GM21619 (cell line): ENCODE results near the gene PRKAG2.

Experiments used
- ATAC-seq: cut with Tn5 transposase; IDR thresholded peaks from one replicate; pipeline ENCODE4 v1.9.1; 2021; ENCODE audit not compliant: unreplicated experiment

PRKAG2 gene

GRCh38 chr7:151603951-151604350 lies 273.0 kb downstream of the PRKAG2 start:
- ATAC-seq = no peak

- ATAC-seq = no peak
These were observed 275.2 kb downstream of the PRKAG2 start for GRCh38 chr7:151601521-151602305.

GRCh38 chr7:151600331-151600730 lies 276.6 kb downstream of the PRKAG2 start:
- no peak for ATAC-seq

GRCh38 chr7:151599401-151600227 lies 277.3 kb downstream of the PRKAG2 start:
- no peak for ATAC-seq

GRCh38 chr7:151597541-151598444 lies 279.1 kb downstream of the PRKAG2 start:
- no peak for ATAC-seq

- no peak for ATAC-seq
These were observed 281.1 kb downstream of the PRKAG2 start for GRCh38 chr7:151595702-151596350.

GRCh38 chr7:151592868-151593486 lies 283.9 kb downstream of the PRKAG2 start:
- ATAC-seq = no peak

GRCh38 chr7:151592330-151592729 lies 284.6 kb downstream of the PRKAG2 start:
- ATAC-seq = no peak

GRCh38 chr7:151591866-151592265 lies 285.0 kb downstream of the PRKAG2 start:
- ATAC-seq = no peak

- no peak for ATAC-seq
These were observed 285.8 kb downstream of the PRKAG2 start for GRCh38 chr7:151590850-151591771.

GRCh38 chr7:151590071-151590849 lies 286.7 kb downstream of the PRKAG2 start:
- peak; percentile 64 for ATAC-seq

GRCh38 chr7:151588982-151589381 lies 287.9 kb downstream of the PRKAG2 start:
- ATAC-seq = no peak

- no peak for ATAC-seq
These were observed 290.2 kb downstream of the PRKAG2 start for GRCh38 chr7:151586531-151587260.

GRCh38 chr7:151585744-151586393 lies 291.0 kb downstream of the PRKAG2 start:
- ATAC-seq = no peak

- no peak for ATAC-seq
These were observed 295.2 kb downstream of the PRKAG2 start for GRCh38 chr7:151581741-151582140.

- ATAC-seq = no peak
These were observed 297.3 kb downstream of the PRKAG2 start for GRCh38 chr7:151579644-151580043.

- ATAC-seq = no peak
These were observed 301.5 kb downstream of the PRKAG2 start for GRCh38 chr7:151575410-151575809.
